GM23338 (cell line): Measurements from ENCODE around the gene EPHA3.

Experiments used
- CREB1 ChIP-seq: fragments of 250-450 bp; sonication (Bioruptor Pico); IDR thresholded peaks from 2 replicates; pipeline ENCODE4 v1.5.0; 2020; ENCODE audit warnings: low read depth, mild to moderate bottlenecking, moderate library complexity
- CTCF ChIP-seq, 2 experiments: fragments of 200-600 bp in 1 of 2; sonication (generic) in 1 of 2; conservative IDR thresholded peaks; 2 replicates each; pipeline versions ENCODE4 v1.5.1 to v1.6.1; 2016 to 2017; ENCODE audit warnings: antibody characterized with exemption in 2 of 2, low read depth in 2 of 2, mild to moderate bottlenecking in 2 of 2, moderate library complexity in 1 of 2
- ETS1 ChIP-seq: IDR thresholded peaks from 2 replicates; pipeline ENCODE4 v1.6.1; 2016; ENCODE audit warnings: antibody characterized with exemption
- EZH2 ChIP-seq: fragments of 200-600 bp; sonication (generic); IDR thresholded peaks from one replicate; pipeline ENCODE4 v1.8.0; 2017; ENCODE audit warnings: antibody characterized with exemption, mild to moderate bottlenecking, low read depth; ENCODE audit not compliant: unreplicated experiment
- EZH2phosphoT487 ChIP-seq: fragments of 200-600 bp; sonication (generic); IDR thresholded peaks from one replicate; pipeline ENCODE4 v1.8.1; 2018; ENCODE audit warnings: antibody characterized with exemption; ENCODE audit not compliant: unreplicated experiment
- JUNB ChIP-seq: IDR thresholded peaks from one replicate; pipeline ENCODE4 v1.6.1; 2016; ENCODE audit warnings: antibody characterized with exemption; ENCODE audit not compliant: unreplicated experiment
- POLR2AphosphoS5 ChIP-seq: IDR thresholded peaks from 2 replicates; pipeline ENCODE4 v1.6.1; 2016; ENCODE audit warnings: antibody characterized with exemption, low read depth
- REST ChIP-seq: IDR thresholded peaks from one replicate; pipeline ENCODE4 v1.6.1; 2018; ENCODE audit warnings: antibody characterized with exemption; ENCODE audit not compliant: unreplicated experiment
- STAT1 ChIP-seq: IDR thresholded peaks from one replicate; pipeline ENCODE4 v1.6.1; 2016; ENCODE audit warnings: antibody characterized with exemption; ENCODE audit not compliant: unreplicated experiment
- ZNF114 ChIP-seq: fragments of 250-450 bp; sonication (Bioruptor Pico); IDR thresholded peaks from 2 replicates; pipeline ENCODE4 v1.5.0; 2020; ENCODE audit warnings: mild to moderate bottlenecking, moderate library complexity
- ZNF331 ChIP-seq: fragments of 250-450 bp; sonication (Bioruptor Pico); IDR thresholded peaks from 2 replicates; pipeline ENCODE4 v1.5.0; 2020; ENCODE audit warnings: low read depth, mild to moderate bottlenecking, moderate library complexity
- ZNF462 ChIP-seq: fragments of 250-450 bp; sonication (Bioruptor Pico); IDR thresholded peaks from 2 replicates; pipeline ENCODE4 v1.5.0; 2020; ENCODE audit warnings: mild to moderate bottlenecking, moderate library complexity

GRCh38 chr3:89139870-89140269 lies 32.4 kb downstream of the EPHA3 start:
- no peak for TF ChIP-seq CTCF (conservative IDR thresholded peaks at IDR 0.05; ENCODE audit: low read depth in 2 of 2)
- no peak for TF ChIP-seq EZH2
- no peak for TF ChIP-seq EZH2phosphoT487
- no peak for TF ChIP-seq CREB1 (CRISPR knock-in tag)
- TF ChIP-seq REST: no peak
- no peak for TF ChIP-seq POLR2AphosphoS5
- no peak for TF ChIP-seq JUNB
- TF ChIP-seq ZNF331 (CRISPR knock-in tag): no peak
- no peak for TF ChIP-seq STAT1
- no peak for TF ChIP-seq ZNF114
- no peak for TF ChIP-seq ETS1
- no peak for TF ChIP-seq ZNF462 (CRISPR knock-in tag)
